Nephron (organoid): Measurements from ENCODE around the gene KXD1.

Experiments used
- H3K27ac Mint-ChIP-seq, 3 experiments: 2 replicates each; pipeline ENCODE4 v1.8.0; 2020; ENCODE audit warnings: mixed read lengths in 3 of 3, mild to moderate bottlenecking in 2 of 3, moderate library complexity in 1 of 3
- H3K27me3 Mint-ChIP-seq: 2 replicates; pipeline ENCODE4 v1.8.0; 2021; ENCODE audit warnings: low read depth, mild to moderate bottlenecking, moderate library complexity, mixed read lengths
- H3K36me3 Mint-ChIP-seq: 2 replicates; pipeline ENCODE4 v1.8.0; 2020; ENCODE audit warnings: low read depth, mixed read lengths
- H3K4me1 Mint-ChIP-seq: 2 replicates; pipeline ENCODE4 v1.8.0; 2020; ENCODE audit warnings: mixed read lengths
- H3K4me3 Mint-ChIP-seq, 3 experiments: 2 replicates each; pipeline ENCODE4 v1.8.0; 2020; ENCODE audit warnings: mild to moderate bottlenecking in 3 of 3, mixed read lengths in 3 of 3, moderate library complexity in 2 of 3
- H3K9me3 Mint-ChIP-seq: 2 replicates; pipeline ENCODE4 v1.8.0; 2020; ENCODE audit warnings: mixed read lengths
- CTCF ChIP-seq, 3 experiments: fragments of 200-600 bp; sonication (generic); IDR thresholded peaks; one replicate each; pipeline ENCODE4 v1.5.0; 2021; ENCODE audit warnings: antibody characterized with exemption in 3 of 3; ENCODE audit not compliant: unreplicated experiment in 3 of 3

The KXD1 gene

GRCh38 chr19:18616023-18616422, 58.4 kb downstream of the KXD1 start:
- H3K4me1 Mint-ChIP-seq: peaks cover 4% of the 10 kb centered on the region
- peaks cover 7% of the 10 kb centered on the region for H3K9me3 Mint-ChIP-seq
- H3K27ac Mint-ChIP-seq: no peak overlapping the region
- peaks cover 66% of the 10 kb centered on the region for H3K27me3 Mint-ChIP-seq
- no peak for TF ChIP-seq CTCF (IDR thresholded peaks at IDR 0.05; ENCODE audit: unreplicated experiment in 3 of 3)
- peaks cover 4% of the 10 kb centered on the region for H3K36me3 Mint-ChIP-seq
- H3K4me3 Mint-ChIP-seq: no peak overlapping the region

GRCh38 chr19:18617562-18617961, 59.9 kb downstream of the KXD1 start:
- H3K4me3 Mint-ChIP-seq: no peak overlapping the region
- H3K27ac Mint-ChIP-seq: no peak overlapping the region
- H3K36me3 Mint-ChIP-seq: peaks cover 4% of the 10 kb centered on the region
- no peaks in the 10 kb centered on the region for H3K4me1 Mint-ChIP-seq
- peaks cover 52% of the 10 kb centered on the region for H3K27me3 Mint-ChIP-seq
- no peak for TF ChIP-seq CTCF (IDR thresholded peaks at IDR 0.05; ENCODE audit: unreplicated experiment in 3 of 3)
- H3K9me3 Mint-ChIP-seq: peaks cover 7% of the 10 kb centered on the region

GRCh38 chr19:18618236-18618635, 60.6 kb downstream of the KXD1 start:
- Mint-ChIP-seq H3K9me3 (peaks cover 7% of the 10 kb centered on the region), H3K27me3 (peaks cover 48% of the 10 kb centered on the region), H3K36me3 (peaks cover 4% of the 10 kb centered on the region), H3K4me3 (no peak overlapping the region), H3K27ac (no peak overlapping the region), H3K4me1 (no peaks in the 10 kb centered on the region)
- TF ChIP-seq CTCF (IDR thresholded peaks at IDR 0.05; ENCODE audit: unreplicated experiment in 3 of 3): no peak
